Measurements from ENCODE around the gene PKN1. TPM values are rescaled to one million over a fixed set of nuclear protein-coding genes. Genes with fewer than 3 reads are reported as not detected.

The PKN1 gene
- polyA plus RNA-seq, 1 donor (not counting 4 experiments of a cell fraction or from before 2014, with no cell fraction given) = 0.62 TPM

- TF ChIP-seq EZH2 (IDR thresholded peaks at IDR 0.05; ENCODE audit: low read length) = no peak
- TF ChIP-seq, protein P1, sequence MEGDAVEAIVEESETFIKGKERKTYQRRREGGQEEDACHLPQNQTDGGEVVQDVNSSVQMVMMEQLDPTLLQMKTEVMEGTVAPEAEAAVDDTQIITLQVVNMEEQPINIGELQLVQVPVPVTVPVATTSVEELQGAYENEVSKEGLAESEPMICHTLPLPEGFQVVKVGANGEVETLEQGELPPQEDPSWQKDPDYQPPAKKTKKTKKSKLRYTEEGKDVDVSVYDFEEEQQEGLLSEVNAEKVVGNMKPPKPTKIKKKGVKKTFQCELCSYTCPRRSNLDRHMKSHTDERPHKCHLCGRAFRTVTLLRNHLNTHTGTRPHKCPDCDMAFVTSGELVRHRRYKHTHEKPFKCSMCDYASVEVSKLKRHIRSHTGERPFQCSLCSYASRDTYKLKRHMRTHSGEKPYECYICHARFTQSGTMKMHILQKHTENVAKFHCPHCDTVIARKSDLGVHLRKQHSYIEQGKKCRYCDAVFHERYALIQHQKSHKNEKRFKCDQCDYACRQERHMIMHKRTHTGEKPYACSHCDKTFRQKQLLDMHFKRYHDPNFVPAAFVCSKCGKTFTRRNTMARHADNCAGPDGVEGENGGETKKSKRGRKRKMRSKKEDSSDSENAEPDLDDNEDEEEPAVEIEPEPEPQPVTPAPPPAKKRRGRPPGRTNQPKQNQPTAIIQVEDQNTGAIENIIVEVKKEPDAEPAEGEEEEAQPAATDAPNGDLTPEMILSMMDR (optimal IDR thresholded peaks at IDR 0.05 in 1 of 3, IDR thresholded peaks at IDR 0.05 in 1 of 3, conservative IDR thresholded peaks at IDR 0.05 in 1 of 3; ENCODE audit: extremely low read depth in 1 of 3, insufficient read depth in 2 of 3, low read length in 3 of 3) = no peak
- dilution Hi-C loops (cut with MboI; ENCODE audit: extremely low pct_ligation_motif_present, low sequenced_read_pairs) = no loop called here
- Histone ChIP-seq H3K4me3 (ENCODE audit: control insufficient read depth in 2 of 3, extremely low read depth in 1 of 3, insufficient read depth in 2 of 3, low read depth in 1 of 3, low read length in 3 of 3) (no peak overlapping the region), H3K4me2 (ENCODE audit: control insufficient read depth, extremely low read depth, insufficient read depth, low read depth, low read length) (no peak overlapping the region), H3K9ac (ENCODE audit: control insufficient read depth, extremely low read depth, insufficient read depth, low read length) (no peak overlapping the region), H3K9me1 (ENCODE audit: control insufficient read depth, extremely low read depth, insufficient read depth, low read length) (no peaks in the 10 kb centered on the region), H3K36me3 (ENCODE audit: control insufficient read depth in 2 of 2, extremely low read depth in 1 of 2, insufficient read depth in 2 of 2, low read length in 2 of 2) (no peaks in the 10 kb centered on the region), H2AFZ (ENCODE audit: control insufficient read depth, low read length) (no peak overlapping the region), H3K27me3 (ENCODE audit: control insufficient read depth, extremely low read depth, insufficient read depth, low read length) (no peaks in the 10 kb centered on the region), H3K79me2 (ENCODE audit: control insufficient read depth, insufficient read depth, low read length) (no peaks in the 10 kb centered on the region), H3K9me3 (ENCODE audit: control insufficient read depth, low read depth, low read length) (no peaks in the 10 kb centered on the region), H4K20me1 (ENCODE audit: control insufficient read depth, extremely low read depth, insufficient read depth, low read length) (no peaks in the 10 kb centered on the region), H3K27ac (ENCODE audit: control insufficient read depth, insufficient read depth, low read length) (no peak overlapping the region), H3K4me1 (ENCODE audit: control insufficient read depth, extremely low read depth, insufficient read depth, low read length) (no peaks in the 10 kb centered on the region)
- FAIRE-seq (no peak), DNase-seq (ENCODE audit: low read depth, low spot score) (no peak)
Measured at GRCh38 chr19:14463747-14464146, 30.6 kb downstream of the PKN1 start.

- no peak overlapping the region for H2AFZ ChIP-seq (ENCODE audit: control insufficient read depth, low read length)
- no peaks in the 10 kb centered on the region for H3K9me1 ChIP-seq (ENCODE audit: control insufficient read depth, extremely low read depth, insufficient read depth, low read length)
- no peaks in the 10 kb centered on the region for H3K36me3 ChIP-seq (ENCODE audit: control insufficient read depth in 2 of 2, extremely low read depth in 1 of 2, insufficient read depth in 2 of 2, low read length in 2 of 2)
- H3K27me3 ChIP-seq (ENCODE audit: control insufficient read depth, extremely low read depth, insufficient read depth, low read length) = no peaks in the 10 kb centered on the region
- no peaks in the 10 kb centered on the region for H4K20me1 ChIP-seq (ENCODE audit: control insufficient read depth, extremely low read depth, insufficient read depth, low read length)
- H3K9me3 ChIP-seq (ENCODE audit: control insufficient read depth, low read depth, low read length) = no peaks in the 10 kb centered on the region
- no peak overlapping the region for H3K27ac ChIP-seq (ENCODE audit: control insufficient read depth, insufficient read depth, low read length)
- dilution Hi-C loops (cut with MboI; ENCODE audit: extremely low pct_ligation_motif_present, low sequenced_read_pairs) = no loop called here
- DNase-seq (ENCODE audit: low read depth, low spot score) (no peak), FAIRE-seq (no peak)
- H3K4me1 ChIP-seq (ENCODE audit: control insufficient read depth, extremely low read depth, insufficient read depth, low read length) = no peaks in the 10 kb centered on the region
- H3K4me3 ChIP-seq (ENCODE audit: control insufficient read depth in 2 of 3, extremely low read depth in 1 of 3, insufficient read depth in 2 of 3, low read depth in 1 of 3, low read length in 3 of 3) = no peak overlapping the region
- TF ChIP-seq, protein P1 (optimal IDR thresholded peaks at IDR 0.05 in 1 of 3, IDR thresholded peaks at IDR 0.05 in 1 of 3, conservative IDR thresholded peaks at IDR 0.05 in 1 of 3; ENCODE audit: extremely low read depth in 1 of 3, insufficient read depth in 2 of 3, low read length in 3 of 3) = no peak
- TF ChIP-seq EZH2 (IDR thresholded peaks at IDR 0.05; ENCODE audit: low read length) = no peak
- H3K4me2 ChIP-seq (ENCODE audit: control insufficient read depth, extremely low read depth, insufficient read depth, low read depth, low read length) = no peak overlapping the region
- H3K9ac ChIP-seq (ENCODE audit: control insufficient read depth, extremely low read depth, insufficient read depth, low read length) = no peak overlapping the region
- no peaks in the 10 kb centered on the region for H3K79me2 ChIP-seq (ENCODE audit: control insufficient read depth, insufficient read depth, low read length)
Measured at GRCh38 chr19:14467391-14467790, 34.3 kb downstream of the PKN1 start.
